Measurements from ENCODE around the gene DOK6. TPM values are rescaled to one million over a fixed set of nuclear protein-coding genes. Genes with fewer than 3 reads are reported as not detected.

Gene DOK6
- total and polyA plus RNA-seq, 2 of the 13 experiments (the other 11 are each of a cell fraction or from before 2014, with no cell fraction given): 17.0 to 17.2 TPM

DNA sequence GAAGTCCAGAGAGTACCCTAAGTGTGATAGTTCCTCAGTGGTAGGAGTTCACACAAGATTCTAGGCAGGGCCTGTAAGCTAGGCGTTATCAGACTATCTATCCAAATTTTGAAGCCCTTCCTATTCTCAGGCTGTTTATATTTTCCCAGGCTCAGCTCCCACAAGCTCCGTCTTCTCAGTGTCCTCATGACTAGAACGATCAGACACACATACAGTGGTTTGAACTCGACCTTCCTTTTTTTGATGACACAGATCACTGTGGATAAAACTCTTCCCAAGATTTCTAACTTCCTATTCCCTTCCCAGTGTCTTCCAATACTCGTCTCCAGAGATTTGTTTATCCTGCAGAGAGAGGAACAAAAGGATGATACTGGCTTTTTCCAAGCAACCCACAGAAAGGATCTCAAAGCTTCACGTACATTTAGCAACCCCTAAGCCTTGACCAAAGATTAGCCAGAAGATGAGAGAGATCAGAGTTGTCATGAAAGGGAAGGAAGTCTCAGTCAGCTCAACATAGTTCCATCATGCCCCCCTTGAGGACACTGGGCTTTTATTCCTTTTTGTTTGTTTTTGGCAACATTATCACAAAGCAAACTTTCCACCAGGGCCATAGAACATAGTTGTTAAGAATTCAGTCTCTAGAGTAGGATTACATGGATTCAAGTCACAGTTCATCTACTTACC, 42.3 kb upstream of the DOK6 start (continued):
- TF ChIP-seq ZNF431 (CRISPR knock-in tag; IDR thresholded peaks at IDR 0.05; ENCODE audit: borderline replicate concordance, low read depth): no peak
- TF ChIP-seq SRSF9 (IDR thresholded peaks at IDR 0.05; ENCODE audit: borderline replicate concordance, insufficient read depth, low read depth, low read length, poor library complexity, severe bottlenecking): no peak
- TF ChIP-seq ZNF660 (CRISPR knock-in tag; IDR thresholded peaks at IDR 0.05; ENCODE audit: borderline replicate concordance, low read depth): no peak
- no peak for TF ChIP-seq ZNF839 (CRISPR knock-in tag; IDR thresholded peaks at IDR 0.05; ENCODE audit: borderline replicate concordance)
- TF ChIP-seq ZNF720 (CRISPR knock-in tag; IDR thresholded peaks at IDR 0.05): no peak
- no peak for TF ChIP-seq ZNF510 (CRISPR knock-in tag; IDR thresholded peaks at IDR 0.05; ENCODE audit: low read depth)
- no peak for TF ChIP-seq ZNF772 (CRISPR knock-in tag; IDR thresholded peaks at IDR 0.05)
- no peak for TF ChIP-seq NRL (CRISPR knock-in tag; IDR thresholded peaks at IDR 0.05; ENCODE audit: borderline replicate concordance)
- no peak for TF ChIP-seq SP4 (CRISPR knock-in tag; IDR thresholded peaks at IDR 0.05)
- TF ChIP-seq CBX5 (CRISPR knock-in tag; IDR thresholded peaks at IDR 0.05; ENCODE audit: borderline replicate concordance): peak; percentile 46; the same call in 1 of the 2 replicates
- no peak for TF ChIP-seq TMF1 (CRISPR knock-in tag; IDR thresholded peaks at IDR 0.05; ENCODE audit: low read depth)
- no peak for TF ChIP-seq ATF3 (CRISPR knock-in tag; IDR thresholded peaks at IDR 0.05)
- TF ChIP-seq E2F2 (CRISPR knock-in tag; IDR thresholded peaks at IDR 0.05; ENCODE audit: borderline replicate concordance): no peak
- no peak for TF ChIP-seq KLF13 (CRISPR knock-in tag; IDR thresholded peaks at IDR 0.05)
- TF ChIP-seq SUZ12 (IDR thresholded peaks at IDR 0.05; ENCODE audit: low read depth, low read length): no peak
- TF ChIP-seq RFX3 (CRISPR knock-in tag; IDR thresholded peaks at IDR 0.05): no peak
- TF ChIP-seq, protein P1, sequence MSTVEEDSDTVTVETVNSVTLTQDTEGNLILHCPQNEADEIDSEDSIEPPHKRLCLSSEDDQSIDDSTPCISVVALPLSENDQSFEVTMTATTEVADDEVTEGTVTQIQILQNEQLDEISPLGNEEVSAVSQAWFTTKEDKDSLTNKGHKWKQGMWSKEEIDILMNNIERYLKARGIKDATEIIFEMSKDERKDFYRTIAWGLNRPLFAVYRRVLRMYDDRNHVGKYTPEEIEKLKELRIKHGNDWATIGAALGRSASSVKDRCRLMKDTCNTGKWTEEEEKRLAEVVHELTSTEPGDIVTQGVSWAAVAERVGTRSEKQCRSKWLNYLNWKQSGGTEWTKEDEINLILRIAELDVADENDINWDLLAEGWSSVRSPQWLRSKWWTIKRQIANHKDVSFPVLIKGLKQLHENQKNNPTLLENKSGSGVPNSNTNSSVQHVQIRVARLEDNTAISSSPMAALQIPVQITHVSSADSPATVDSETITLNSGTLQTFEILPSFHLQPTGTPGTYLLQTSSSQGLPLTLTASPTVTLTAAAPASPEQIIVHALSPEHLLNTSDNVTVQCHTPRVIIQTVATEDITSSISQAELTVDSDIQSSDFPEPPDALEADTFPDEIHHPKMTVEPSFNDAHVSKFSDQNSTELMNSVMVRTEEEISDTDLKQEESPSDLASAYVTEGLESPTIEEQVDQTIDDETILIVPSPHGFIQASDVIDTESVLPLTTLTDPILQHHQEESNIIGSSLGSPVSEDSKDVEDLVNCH (CRISPR knock-in tag; IDR thresholded peaks at IDR 0.05): no peak
- no peak for TF ChIP-seq MED8 (CRISPR knock-in tag; IDR thresholded peaks at IDR 0.05; ENCODE audit: insufficient replicate concordance)
- no peak for TF ChIP-seq XBP1 (CRISPR knock-in tag; IDR thresholded peaks at IDR 0.05)
- peak; percentile 73 for TF ChIP-seq TEAD3 (CRISPR knock-in tag; optimal IDR thresholded peaks at IDR 0.05; ENCODE audit: borderline replicate concordance)
- TF ChIP-seq ZBTB26 (CRISPR knock-in tag; IDR thresholded peaks at IDR 0.05; ENCODE audit: borderline replicate concordance): no peak; the same call in 1 of the 2 replicates
- no peak for TF ChIP-seq AGO1 (IDR thresholded peaks at IDR 0.05; ENCODE audit: low read depth, low read length, poor library complexity, severe bottlenecking)
- no peak for TF ChIP-seq ZSCAN29 (CRISPR knock-in tag; conservative IDR thresholded peaks at IDR 0.05)
- peak; percentile 70; the same call in 1 of the 2 replicates for TF ChIP-seq IRF2 (CRISPR knock-in tag; IDR thresholded peaks at IDR 0.05)
- no peak for TF ChIP-seq EEA1 (CRISPR knock-in tag; IDR thresholded peaks at IDR 0.05; ENCODE audit: borderline replicate concordance)
